ENCODE data around the gene UBAP2L. TPM values are rescaled to one million over a fixed set of nuclear protein-coding genes. Genes with fewer than 3 reads are reported as not detected.
"Not testable (repeated sequence)": the region's sequence is repeated elsewhere in the genome, so short reads cannot be mapped to it uniquely, and the experiment has no call there.

The UBAP2L gene
- total and polyA plus RNA-seq, 7 donors, result 23.4 to 80.8 (median 51.7) TPM

- no peak overlapping the region for H3K4me3 ChIP-seq
- H3K27ac ChIP-seq, result no peak overlapping the region
- no peaks in the 10 kb centered on the region for H3K36me3 ChIP-seq
- DNase-seq, result no peak
- 83 to 86% methylated on average over 10 of the region's 10 CpGs for WGBS, 2 donors
- TF ChIP-seq CTCF (IDR thresholded peaks at IDR 0.05), result no peak
- no peak for TF ChIP-seq POLR2AphosphoS5 (IDR thresholded peaks at IDR 0.05)
- TF ChIP-seq POLR2A (IDR thresholded peaks at IDR 0.05), result no peak
- no peak for TF ChIP-seq EP300 (IDR thresholded peaks at IDR 0.05)
- no peaks in the 10 kb centered on the region for H3K9me3 ChIP-seq
- H3K27me3 ChIP-seq, result no peaks in the 10 kb centered on the region
- H3K4me1 ChIP-seq, result no peaks in the 10 kb centered on the region
- intact Hi-C loops (cut with DNase I), result no loop called here
These were observed 92.3 kb downstream of the UBAP2L start for GRCh38 chr1:154313066-154313356.

- H3K4me3 ChIP-seq; intact Hi-C loops (cut with DNase I); H3K36me3 ChIP-seq; H3K9me3 ChIP-seq; H3K4me1 ChIP-seq; H3K27ac ChIP-seq; H3K27me3 ChIP-seq; DNase-seq: not testable (repeated sequence)
- 50 to 77% methylated on average over 3 of the region's 3 CpGs for WGBS, 2 donors
These were observed 93.5 kb downstream of the UBAP2L start for GRCh38 chr1:154314226-154314625.

- no peak overlapping the region for H3K4me3 ChIP-seq
- H3K27me3 ChIP-seq, result no peaks in the 10 kb centered on the region
- no peaks in the 10 kb centered on the region for H3K4me1 ChIP-seq
- intact Hi-C loops (cut with DNase I), result no loop called here
- H3K27ac ChIP-seq, result no peak overlapping the region
- TF ChIP-seq POLR2A (IDR thresholded peaks at IDR 0.05), result no peak
- no peak for TF ChIP-seq CTCF (IDR thresholded peaks at IDR 0.05)
- TF ChIP-seq POLR2AphosphoS5 (IDR thresholded peaks at IDR 0.05), result no peak
- no peak for TF ChIP-seq EP300 (IDR thresholded peaks at IDR 0.05)
- H3K36me3 ChIP-seq, result no peaks in the 10 kb centered on the region
- 51 to 95% methylated on average over 1 of the region's 1 CpG for WGBS, 2 donors
- DNase-seq, result no peak
- H3K9me3 ChIP-seq, result no peaks in the 10 kb centered on the region
These were observed 95.9 kb downstream of the UBAP2L start for GRCh38 chr1:154316704-154317103.

- Histone ChIP-seq H3K4me1 (no peaks in the 10 kb centered on the region), H3K27ac (no peak overlapping the region), H3K27me3 (no peaks in the 10 kb centered on the region), H3K9me3 (no peaks in the 10 kb centered on the region), H3K4me3 (no peak overlapping the region), H3K36me3 (no peaks in the 10 kb centered on the region)
- 72 to 79% methylated on average over 4 of the region's 4 CpGs for whole genome bisulfite sequencing, 2 donors
- intact Hi-C loops (cut with DNase I), result no loop called here
- no peak for DNase-seq
- TF ChIP-seq POLR2A (IDR thresholded peaks at IDR 0.05), result no peak
These were observed 97.6 kb downstream of the UBAP2L start for GRCh38 chr1:154318386-154318785.

Small RNA genes within 50 kb of the gene (small RNA-seq; reads per million reads assigned to genes)
- 0 to 0.24 (median 0) reads per million in 3 donors for gene MIR190B
- gene RF00273, result 0 to 0.06 (median 0) reads per million in 3 donors
- 0 reads per million in 3 donors for gene RNU6-121P
- 0 reads per million in 3 donors for gene RNU6-239P
- 0 reads per million in 3 donors for gene SNORA58B

Other genes starting within 250 kb of the UBAP2L start
- gene JTB, start 243.3 kb upstream of the UBAP2L start, total RNA-seq, result 100 to 1,000 TPM; 171 to 293 (median 219) TPM
- 100 to 1,000 TPM; 220 to 324 (median 286) TPM for gene JTB, start 243.3 kb upstream of the UBAP2L start, polyA plus RNA-seq
- 10 to 100 TPM; 34.1 to 72.8 (median 40.7) TPM for gene RAB13, start 234.6 kb upstream of the UBAP2L start, total RNA-seq
- gene RAB13, start 234.6 kb upstream of the UBAP2L start, polyA plus RNA-seq, result 100 to 1,000 TPM; 117 to 275 (median 261) TPM
- 1,000 to 10,000 TPM; 1,466 to 4,347 (median 3,611) TPM for gene RPS27, start 230.2 kb upstream of the UBAP2L start, total RNA-seq
- over 10,000 TPM; 12,408 to 20,490 (median 12,874) TPM for gene RPS27, start 230.2 kb upstream of the UBAP2L start, polyA plus RNA-seq
- under 1 TPM in 2 of 4 donors, not detected in 2; under 0.01 TPM for gene NUP210L, start 65.9 kb upstream of the UBAP2L start, total RNA-seq
- gene NUP210L, start 65.9 kb upstream of the UBAP2L start, polyA plus RNA-seq, result under 1 TPM in 1 of 3 donors, not detected in 2; 0.01 TPM
- 100 to 1,000 TPM in 2 of 4 donors, 10 to 100 TPM in 2; 68.1 to 175 (median 96.6) TPM for gene TPM3, start 28.9 kb upstream of the UBAP2L start, total RNA-seq
- 100 to 1,000 TPM; 338 to 456 (median 402) TPM for gene TPM3, start 28.9 kb upstream of the UBAP2L start, polyA plus RNA-seq
- not detected for gene CFAP141, start 14.6 kb upstream of the UBAP2L start, total RNA-seq
- not detected for gene CFAP141, start 14.6 kb upstream of the UBAP2L start, polyA plus RNA-seq
- gene HAX1, start 51.7 kb downstream of the UBAP2L start, total RNA-seq, result 100 to 1,000 TPM; 105 to 171 (median 120) TPM
- 10 to 100 TPM; 76.3 to 95.6 (median 80.2) TPM for gene HAX1, start 51.7 kb downstream of the UBAP2L start, polyA plus RNA-seq
- gene AQP10, start 100.1 kb downstream of the UBAP2L start, total RNA-seq, result not detected
- not detected for gene AQP10, start 100.1 kb downstream of the UBAP2L start, polyA plus RNA-seq
- gene ATP8B2, start 104.6 kb downstream of the UBAP2L start, total RNA-seq, result 10 to 100 TPM; 53.1 to 64.3 (median 56.6) TPM
- 10 to 100 TPM in 1 of 3 donors, 1 to 10 TPM in 1, under 1 TPM in 1; 0.92 to 17.7 (median 7.2) TPM for gene ATP8B2, start 104.6 kb downstream of the UBAP2L start, polyA plus RNA-seq
- gene IL6R, start 184.4 kb downstream of the UBAP2L start, total RNA-seq, result 10 to 100 TPM; 22.9 to 40.2 (median 36.6) TPM
- gene IL6R, start 184.4 kb downstream of the UBAP2L start, polyA plus RNA-seq, result 10 to 100 TPM in 1 of 3 donors, 1 to 10 TPM in 2; 3.0 to 18.4 (median 7.6) TPM

Measured in sigmoid colon (tissue), 7 donors.